ENCODE data around the gene TEAD1. TPM values are rescaled to one million over a fixed set of nuclear protein-coding genes. Genes with fewer than 3 reads are reported as not detected.

The TEAD1 gene
- polyA plus RNA-seq, 4 donors: 76.3 to 94.0 (median 83.1) TPM

DNA sequence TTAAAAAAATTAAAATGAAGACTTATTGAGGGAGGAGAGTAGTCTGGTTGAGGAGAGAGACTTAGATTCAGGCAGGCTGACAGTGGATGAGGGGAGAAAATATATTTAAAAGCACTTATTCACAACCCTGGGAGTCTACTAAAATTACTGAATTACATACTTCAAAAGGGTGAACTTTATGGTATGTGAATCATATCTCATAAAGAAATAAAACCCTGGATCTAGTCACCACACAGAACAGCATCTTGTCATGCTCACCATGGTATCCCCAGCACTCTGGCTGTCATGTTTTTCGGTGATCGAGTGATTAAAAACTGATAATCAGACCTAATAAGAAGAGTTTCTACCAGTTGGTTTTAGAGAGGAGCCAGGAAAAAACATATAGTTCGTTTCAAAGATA, 11.0 kb downstream of the TEAD1 start:
- DNase-seq (ENCODE audit: low read depth in 4 of 4, low spot score in 3 of 4): no peak

DNA sequence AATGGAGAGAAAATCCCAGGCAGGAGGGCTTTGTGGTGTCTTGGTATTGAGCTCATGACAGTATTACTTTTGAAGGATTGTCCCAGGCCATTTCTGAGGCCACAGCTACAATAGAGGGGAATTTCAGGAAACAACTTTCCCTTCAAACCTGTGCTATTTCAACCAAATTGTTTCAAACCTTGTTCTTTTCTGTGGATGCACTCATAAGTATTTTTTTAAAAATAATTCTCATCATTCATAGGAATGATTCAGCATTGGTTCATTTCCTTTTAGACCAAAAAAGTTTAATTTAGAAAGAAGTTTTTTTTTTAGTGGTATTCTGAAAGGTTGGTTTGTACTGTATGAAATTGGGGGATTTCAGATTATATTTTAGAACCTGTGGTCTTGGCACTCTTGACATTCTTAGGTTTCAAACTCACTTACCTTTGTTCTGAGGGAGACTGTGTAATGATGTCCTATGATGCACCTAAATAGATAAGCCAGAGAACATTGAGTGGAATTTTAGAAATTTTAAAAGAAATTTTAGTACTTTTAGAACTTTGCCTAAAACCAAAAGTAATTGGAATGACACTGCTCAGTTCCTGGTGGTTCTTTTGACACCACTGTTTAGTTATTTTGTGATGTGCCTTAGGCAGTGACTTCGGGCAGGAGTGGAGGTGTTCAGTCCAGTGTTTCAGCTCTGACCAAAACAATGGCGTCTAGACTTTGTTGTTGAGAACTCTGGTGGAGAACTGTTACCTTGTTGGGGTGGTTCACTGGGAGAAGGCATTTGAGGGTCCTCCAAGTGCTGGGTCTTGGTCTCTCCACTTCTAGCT, 12.2 kb downstream of the TEAD1 start:
- no peak for DNase-seq (ENCODE audit: low read depth in 4 of 4, low spot score in 3 of 4)

DNA sequence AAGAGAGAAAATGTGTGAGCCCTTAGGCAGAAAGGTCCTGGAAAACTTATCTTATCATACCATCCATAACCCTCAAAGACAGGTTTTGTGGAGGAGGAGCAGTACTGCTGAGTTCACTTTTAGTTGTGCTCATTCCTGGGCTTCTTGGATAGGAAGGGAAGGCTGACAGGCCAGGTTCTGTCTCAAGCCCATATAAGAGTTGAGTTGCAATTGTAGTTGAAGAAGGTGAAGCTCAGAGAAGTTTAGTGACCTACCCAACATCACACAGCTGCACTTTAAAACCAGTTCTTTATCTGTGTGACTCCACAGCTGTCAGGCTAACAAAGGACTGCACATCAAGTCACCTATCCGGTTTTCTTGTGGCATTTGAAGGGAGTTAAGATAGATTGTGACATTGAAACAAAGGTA, 13.0 kb downstream of the TEAD1 start:
- no peak for DNase-seq (ENCODE audit: low read depth in 4 of 4, low spot score in 3 of 4)

DNA sequence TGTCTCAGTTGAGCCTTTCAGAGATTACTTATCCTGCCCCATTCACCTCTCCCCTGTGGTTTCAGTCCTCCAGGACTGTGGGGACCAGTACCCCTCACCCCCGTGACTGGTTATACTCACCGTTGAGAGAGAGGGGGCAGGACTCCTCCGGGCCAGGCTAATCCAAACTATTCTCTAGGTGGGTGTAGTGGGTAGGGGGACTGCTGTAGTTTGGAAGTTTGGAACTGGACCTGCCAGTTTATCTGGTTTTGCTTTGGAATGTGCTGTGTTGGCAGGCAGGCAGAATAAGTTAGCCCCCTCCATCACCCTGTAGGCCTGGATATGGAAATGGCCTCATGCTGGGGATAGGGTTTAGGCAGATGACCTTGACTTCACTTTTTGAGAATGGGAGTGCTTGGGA, 13.5 kb downstream of the TEAD1 start:
- no peak for DNase-seq (ENCODE audit: low read depth in 4 of 4, low spot score in 3 of 4)

DNA sequence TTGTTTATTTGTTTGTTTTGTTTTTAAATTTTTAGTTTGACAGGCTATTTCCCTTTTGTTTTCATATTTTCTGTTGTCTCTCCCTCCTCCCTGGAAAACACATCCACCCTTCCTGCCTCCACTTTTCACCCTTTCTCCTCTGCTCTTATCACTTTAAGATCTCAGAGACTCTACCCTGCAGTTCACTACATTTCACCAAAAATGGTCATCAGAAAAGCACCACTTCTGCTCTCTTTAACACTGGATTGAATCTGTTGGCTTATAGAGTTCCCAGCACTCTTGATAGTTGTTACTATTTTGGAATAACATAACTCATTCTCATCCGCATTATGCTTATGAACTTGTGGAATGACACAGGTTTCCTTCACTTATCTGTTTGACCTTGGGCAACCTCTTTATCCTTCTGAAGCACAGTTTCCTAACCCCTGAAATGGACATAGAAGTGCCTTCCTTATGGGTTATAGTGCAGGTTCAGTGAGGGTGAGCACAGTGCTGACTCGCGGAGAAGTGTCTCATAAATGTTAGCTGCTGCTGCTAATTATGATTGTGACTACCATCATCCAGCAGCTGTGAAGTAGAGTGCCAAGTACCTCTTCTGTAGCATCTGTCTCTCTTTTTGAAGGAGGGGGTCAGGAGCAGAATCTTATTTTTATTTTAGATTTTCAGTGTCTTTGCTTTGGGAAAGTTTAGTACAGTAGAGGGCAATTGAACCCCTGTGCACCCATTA, 15.0 kb downstream of the TEAD1 start:
- DNase-seq (ENCODE audit: low read depth in 4 of 4, low spot score in 3 of 4): no peak

DNA sequence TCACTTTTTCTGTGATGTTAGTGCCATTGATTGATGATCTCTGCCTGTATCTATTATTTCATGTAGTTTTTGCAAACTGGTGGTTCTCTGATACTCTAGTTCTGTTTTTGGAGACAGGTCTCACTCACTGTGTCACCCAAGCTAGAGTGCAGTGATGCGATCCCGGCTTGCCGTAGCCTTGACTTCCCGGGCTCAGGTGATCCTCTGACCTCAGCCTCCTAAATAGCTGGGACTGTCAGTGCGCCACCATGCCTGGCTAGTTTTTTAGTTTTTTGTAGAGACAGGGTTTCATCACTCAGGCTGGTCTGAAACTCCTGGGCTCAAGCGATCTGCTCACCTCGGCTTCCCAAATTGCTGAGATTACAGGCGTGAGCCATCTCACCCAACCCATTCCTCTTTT, 16.4 kb downstream of the TEAD1 start:
- DNase-seq (ENCODE audit: low read depth in 4 of 4, low spot score in 3 of 4): no peak

DNA sequence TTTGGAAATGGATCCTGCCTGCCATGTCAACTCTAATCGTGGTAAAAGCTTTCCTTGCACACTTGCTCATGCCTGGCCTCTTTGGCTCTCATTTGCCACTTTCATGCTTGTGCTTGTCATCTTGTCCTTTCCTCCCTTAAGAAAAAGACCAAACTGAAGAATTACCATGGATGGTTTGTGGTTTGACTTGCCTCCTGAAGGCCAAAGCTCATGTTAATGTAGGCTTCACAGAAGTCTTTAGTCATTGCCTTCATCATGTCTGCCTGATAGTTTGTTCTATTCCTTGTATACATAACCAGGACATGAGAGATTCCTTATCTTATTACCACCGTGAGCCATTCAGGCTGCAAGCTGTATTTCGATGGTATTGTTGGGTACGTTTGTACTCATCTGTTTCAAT, 17.3 kb downstream of the TEAD1 start:
- DNase-seq (ENCODE audit: low read depth in 4 of 4, low spot score in 3 of 4): no peak

DNA sequence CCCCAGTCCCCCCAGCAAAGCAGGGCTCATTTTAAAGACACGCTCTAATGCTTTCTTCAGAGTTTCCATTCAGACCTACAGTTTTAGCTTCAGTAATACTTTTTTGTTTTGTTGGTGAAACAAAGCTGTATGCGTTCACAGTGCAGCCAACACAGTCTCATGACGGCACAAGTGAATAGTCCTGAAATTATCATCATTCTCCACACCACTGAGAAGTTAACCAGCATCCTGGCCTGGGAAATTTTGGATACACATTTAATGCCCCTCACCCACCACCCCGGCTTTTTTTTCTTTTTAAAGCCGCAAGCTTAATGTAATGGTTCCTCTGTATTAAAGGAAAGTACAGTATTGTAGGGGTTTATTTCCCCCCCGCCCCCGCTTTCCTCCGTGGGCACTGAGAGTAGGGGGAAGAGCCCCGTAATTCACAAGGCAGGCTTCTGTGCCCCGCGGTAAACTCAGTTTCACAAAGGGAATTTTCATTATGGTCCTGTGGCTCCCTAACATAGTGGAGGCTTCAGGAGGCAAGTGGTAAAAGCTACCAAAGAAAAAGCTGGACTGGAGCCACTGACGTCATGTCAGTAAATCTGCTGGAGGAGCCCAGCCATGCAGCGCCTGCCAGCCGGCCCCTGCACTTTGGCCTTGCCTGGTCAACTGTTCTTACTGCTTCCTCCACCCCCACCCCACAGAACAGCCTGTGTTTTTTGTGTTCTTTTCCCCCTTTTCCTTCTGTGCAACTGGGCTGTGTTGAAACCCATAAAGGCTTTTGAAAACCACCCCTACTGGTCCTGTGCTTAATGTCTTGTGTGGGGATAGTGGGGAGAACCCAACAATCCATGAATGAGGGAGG, 18.2 kb downstream of the TEAD1 start:
- DNase-seq (ENCODE audit: low read depth in 4 of 4, low spot score in 3 of 4): peak; percentile 83 to 90 (median 86)

DNA sequence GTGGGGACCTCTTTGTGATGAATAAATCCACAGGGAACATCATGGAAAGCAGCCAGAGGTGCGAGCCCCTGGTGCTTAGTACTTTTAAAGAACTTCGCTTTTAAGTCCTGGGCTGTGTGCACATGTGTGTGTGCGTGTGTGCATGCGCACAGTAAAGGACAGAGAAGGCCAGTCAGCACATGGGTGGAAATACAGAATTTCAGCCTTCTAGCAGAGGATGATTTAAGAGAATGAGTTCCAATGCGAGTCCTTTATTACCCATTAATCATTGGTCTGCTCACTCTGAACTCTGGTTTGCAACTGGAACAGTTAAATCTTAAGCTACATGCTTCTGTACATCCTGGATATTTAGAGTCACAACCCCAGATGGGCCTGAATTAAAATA, 18.9 kb downstream of the TEAD1 start:
- no peak for DNase-seq (ENCODE audit: low read depth in 4 of 4, low spot score in 3 of 4)

DNA sequence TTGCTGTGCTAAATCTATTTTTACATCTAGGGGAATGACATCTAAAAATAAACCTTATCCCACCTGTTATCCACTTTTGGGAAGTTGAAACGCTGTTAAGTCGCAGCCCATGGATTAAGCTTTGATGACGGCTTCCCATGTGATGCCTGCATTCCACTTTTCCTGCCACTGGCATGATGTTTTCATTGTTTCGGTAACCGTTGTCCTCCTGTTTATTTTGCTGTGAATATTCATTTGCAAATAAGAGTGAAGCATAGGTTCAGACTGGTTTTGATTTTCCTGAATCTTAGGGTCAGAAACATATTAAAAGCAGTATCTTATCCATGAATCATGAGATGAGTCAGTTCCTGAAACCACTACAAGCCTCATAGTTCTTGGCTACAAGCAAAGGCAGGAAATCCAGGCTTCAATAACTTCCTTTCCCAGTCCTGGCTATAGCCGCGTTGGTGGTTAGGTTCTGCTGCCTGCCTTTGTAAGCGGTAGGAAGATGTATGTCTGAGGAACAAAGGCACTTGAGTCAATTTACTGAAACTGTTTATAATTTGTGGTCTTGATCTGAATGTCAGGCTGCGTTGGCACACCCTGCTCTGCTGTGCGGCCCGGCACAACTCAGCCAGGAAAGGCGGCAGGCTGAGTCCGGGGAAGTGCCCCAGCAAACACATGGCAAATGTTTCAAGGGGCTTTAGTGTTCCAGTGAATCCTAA, 19.4 kb downstream of the TEAD1 start:
- DNase-seq (ENCODE audit: low read depth in 4 of 4, low spot score in 3 of 4): no peak

DNA sequence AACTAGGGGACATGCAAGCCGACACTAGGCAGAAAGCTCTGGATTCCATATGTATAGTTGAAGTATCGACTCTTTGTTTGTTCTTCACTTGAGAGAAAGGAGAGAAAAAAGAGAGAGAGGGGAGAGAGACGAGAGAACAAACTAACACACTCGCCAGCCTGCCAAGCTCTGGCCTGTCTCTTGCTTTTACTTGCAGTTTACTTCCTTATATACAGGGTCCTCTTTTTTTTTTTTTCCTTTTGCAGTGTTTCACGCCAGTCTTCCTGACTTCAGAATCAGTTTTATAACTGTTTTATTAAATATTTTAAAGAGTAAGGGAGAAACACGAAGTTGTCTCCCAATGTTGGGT, 19.9 kb downstream of the TEAD1 start:
- DNase-seq (ENCODE audit: low read depth in 4 of 4, low spot score in 3 of 4): no peak

DNA sequence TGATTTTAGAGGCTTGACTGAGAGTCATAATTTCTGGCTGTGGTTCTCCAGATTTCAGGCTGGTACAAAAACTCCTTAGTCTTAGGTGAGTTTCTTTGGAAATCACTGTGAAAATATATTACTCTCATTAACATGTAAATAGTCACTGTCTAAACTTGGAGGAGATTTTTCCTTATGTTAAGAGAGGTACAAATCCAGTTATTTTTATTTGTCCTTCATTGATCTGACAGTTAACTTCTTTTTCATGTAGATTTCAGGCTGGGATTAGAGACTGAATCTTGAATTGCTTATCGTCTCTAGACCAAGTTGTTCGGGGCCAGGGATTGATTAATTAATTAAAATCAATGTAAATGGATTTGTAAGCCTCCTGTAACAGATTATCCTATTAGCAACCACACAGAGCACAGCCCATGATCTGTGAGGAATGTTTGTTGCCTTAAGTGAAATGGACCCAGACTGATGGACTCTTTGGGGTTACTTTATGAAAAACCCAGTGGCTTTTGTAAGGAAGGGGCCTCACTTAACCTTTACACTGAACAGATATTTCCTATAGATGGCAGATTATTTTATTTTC, 21.1 kb downstream of the TEAD1 start:
- DNase-seq (ENCODE audit: low read depth in 4 of 4, low spot score in 3 of 4): no peak

DNA sequence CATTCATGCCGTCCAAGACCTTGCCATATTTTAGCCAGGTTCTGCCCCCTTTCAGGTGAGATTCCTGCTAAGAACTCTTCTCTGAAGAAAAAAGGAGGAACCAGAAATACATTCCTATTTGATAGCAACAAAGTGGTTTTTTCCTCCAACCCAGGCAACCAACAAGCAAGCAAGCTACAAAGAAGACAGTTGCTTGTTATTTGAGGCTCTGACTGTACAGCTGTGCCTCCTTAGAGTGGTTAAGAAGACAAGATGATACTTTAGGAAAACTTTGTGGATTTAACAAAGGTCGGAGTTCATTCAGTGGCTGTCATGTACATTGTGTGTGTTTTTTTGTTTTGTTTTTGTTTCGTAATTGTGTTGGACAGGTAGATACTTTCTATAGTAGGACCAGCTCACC, 21.7 kb downstream of the TEAD1 start:
- DNase-seq (ENCODE audit: low read depth in 4 of 4, low spot score in 3 of 4): no peak

DNA sequence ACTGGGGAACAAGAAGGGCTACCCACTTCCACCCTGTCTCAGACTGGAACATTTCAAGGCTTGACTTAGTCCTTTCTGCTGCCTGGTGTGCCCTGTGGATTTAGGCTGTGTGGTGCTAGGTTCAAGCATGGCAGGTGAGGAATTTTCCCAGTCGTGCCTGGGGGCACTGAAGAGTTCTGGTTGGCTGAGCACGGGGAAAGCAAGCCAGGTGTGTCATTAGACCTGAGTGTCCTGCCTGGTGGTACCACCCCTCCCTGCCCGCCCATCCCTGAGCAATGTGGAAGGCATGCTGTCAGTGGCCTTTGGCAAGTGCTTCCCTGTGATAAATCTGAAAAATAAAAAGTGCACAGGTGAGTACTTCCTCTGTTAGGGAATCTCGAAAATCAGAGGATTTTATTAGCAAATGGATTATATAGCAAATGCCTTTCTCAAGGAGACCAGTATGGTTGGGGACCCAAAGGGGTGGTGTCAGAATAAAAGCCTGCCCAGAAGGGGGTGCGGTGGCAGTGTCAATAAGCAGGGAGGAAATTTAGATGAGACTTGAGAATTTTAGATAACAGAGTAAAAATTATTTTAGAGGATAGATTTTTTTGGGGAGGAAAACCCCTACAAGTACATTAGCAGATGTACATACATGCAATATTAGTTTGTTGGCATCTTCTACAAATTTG, 22.8 kb downstream of the TEAD1 start:
- no peak for DNase-seq (ENCODE audit: low read depth in 4 of 4, low spot score in 3 of 4)

DNA sequence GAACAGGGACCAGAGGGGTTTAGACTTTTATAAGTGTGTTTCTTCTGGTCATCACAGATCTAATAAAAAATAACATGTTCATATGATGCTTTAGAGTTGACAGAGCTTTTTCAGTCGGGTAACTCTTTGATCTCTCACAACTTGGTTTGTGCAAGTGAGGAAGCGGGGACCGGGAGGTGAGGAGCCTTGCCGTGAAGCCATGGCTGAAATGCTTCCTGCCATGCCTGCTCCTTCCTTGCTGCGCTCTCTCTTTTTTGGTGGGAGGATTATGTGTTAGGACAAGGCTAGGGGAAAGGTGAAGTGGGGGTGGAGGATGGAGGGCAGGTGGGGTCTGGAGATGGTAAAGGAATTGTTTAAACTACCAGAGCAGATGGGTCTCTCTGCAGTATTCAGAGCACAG, 23.8 kb downstream of the TEAD1 start:
- no peak for DNase-seq (ENCODE audit: low read depth in 4 of 4, low spot score in 3 of 4)

DNA sequence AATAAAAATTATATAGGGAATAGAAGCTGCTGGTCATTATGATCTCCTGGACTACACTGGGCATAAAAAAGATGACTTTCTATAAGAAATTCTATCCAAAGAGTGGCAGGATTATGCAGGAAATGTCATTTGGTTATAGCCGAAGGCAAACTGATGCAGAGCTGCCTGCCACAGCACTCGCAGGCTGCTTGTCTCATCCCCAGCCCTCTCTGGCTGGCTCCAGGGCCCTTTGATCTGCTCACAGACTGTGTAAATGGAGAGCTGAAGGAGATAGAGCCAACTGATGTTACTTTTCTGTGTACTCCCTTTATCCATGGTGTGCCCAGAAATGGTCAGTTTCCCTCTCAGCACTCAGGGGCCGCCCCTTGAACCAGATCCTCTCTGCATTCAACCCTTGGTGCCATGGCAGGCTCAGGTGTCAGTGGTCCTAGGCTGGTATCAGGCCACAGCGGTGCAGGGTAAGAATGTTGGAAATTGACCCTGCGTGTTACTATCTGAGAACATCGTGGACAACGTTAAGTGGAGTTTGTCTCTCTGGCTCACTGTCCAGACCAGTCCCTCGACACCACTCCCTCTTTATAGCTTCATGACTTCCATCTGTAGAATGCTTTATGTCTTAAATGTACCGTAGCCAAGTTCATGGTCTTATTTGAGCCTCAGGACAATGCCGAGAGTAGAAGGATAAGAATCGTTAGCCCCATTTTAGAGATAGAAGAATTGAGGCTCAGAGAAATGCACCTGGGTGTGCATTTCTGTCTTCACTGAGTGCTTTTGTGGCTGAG, 27.8 kb downstream of the TEAD1 start:
- no peak for DNase-seq (ENCODE audit: low read depth in 4 of 4, low spot score in 3 of 4)

DNA sequence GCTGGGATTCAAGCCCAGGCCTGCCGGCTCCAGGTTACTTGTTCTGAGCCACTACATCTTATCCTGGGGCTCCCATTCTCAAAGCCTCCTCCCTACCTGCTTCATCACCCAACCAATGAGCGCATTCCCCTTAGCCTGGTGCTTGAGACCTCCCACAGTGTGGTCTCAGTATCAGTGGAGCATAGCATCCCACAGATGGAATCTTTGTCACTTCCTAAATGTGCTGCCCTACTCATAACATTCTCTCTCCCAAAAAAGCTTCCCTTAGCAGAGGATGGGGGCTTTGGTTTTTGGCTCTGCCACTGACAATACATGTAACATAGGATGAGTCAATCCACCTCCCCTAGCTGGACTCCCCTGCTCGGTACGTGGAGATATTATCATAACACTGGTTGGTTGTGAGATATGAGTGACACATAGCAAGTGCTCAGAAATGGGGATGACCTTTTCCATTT, 28.8 kb downstream of the TEAD1 start:
- DNase-seq (ENCODE audit: low read depth in 4 of 4, low spot score in 3 of 4): no peak

DNA sequence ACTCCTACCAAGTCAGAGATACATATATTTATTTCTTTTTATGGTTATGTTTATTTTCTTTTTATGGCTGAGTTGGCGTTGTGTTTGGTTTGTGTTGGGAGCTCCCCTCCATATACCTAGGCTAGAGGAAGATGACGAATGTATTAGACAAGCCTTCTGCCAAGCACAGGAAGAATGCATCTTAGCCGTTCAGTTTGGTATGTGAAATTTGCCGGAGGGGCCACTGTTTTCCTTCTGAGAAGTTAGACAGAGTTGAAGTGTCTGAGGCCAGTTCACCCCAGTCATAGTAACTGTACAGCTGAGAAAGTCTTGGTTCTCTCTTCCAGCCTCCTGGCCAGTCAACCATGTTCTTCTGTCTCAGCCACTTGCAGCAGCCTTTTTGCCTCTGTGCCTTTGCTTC, 29.8 kb downstream of the TEAD1 start:
- DNase-seq (ENCODE audit: low read depth in 4 of 4, low spot score in 3 of 4): no peak

DNA sequence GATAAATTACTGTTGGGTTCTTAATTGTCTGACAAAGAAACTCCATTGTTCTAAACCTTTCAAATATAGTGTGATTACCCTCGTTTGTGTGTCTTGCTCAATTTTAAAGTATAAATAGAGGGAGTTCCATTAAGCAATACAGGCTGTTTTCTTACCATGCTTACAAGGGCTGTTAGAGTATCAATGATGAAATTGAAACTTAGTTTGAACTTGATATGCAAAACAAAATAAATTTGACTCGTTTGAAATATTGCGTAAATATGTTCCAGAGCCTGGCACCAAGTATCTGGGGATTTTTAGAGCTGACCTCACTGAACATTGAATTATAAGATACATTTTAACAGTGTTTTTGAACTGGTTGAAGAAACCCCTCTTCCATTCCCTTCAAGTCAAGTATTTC, 31.7 kb downstream of the TEAD1 start:
- DNase-seq (ENCODE audit: low read depth in 4 of 4, low spot score in 3 of 4): no peak

All from left renal pelvis (tissue), 4 donors.